Osteocyte (in vitro differentiated cells): ENCODE results near the gene SDC3. TPM values are rescaled to one million over a fixed set of nuclear protein-coding genes. Genes with fewer than 3 reads are reported as not detected.

Experiments
- DNase-seq: peaks from one replicate; pipeline ENCODE4 v3.0.0; 2021; ENCODE audit warnings: mixed read lengths; ENCODE audit not compliant: unreplicated experiment; ENCODE audit errors: extremely low spot score
- H3K27ac Mint-ChIP-seq: one replicate; pipeline ENCODE4 v1.8.0; 2021; ENCODE audit warnings: mild to moderate bottlenecking, mixed read lengths; ENCODE audit not compliant: unreplicated experiment
- H3K27me3 Mint-ChIP-seq: one replicate; pipeline ENCODE4 v1.8.0; 2021; ENCODE audit warnings: mixed read lengths; ENCODE audit not compliant: unreplicated experiment
- H3K36me3 Mint-ChIP-seq: one replicate; pipeline ENCODE4 v1.8.0; 2021; ENCODE audit warnings: mixed read lengths; ENCODE audit not compliant: unreplicated experiment
- H3K4me1 Mint-ChIP-seq: one replicate; pipeline ENCODE4 v1.8.0; 2021; ENCODE audit warnings: mixed read lengths; ENCODE audit not compliant: unreplicated experiment
- H3K4me3 Mint-ChIP-seq: one replicate; pipeline ENCODE4 v1.8.0; 2021; ENCODE audit warnings: mild to moderate bottlenecking, moderate library complexity, mixed read lengths; ENCODE audit not compliant: unreplicated experiment
- H3K9me3 Mint-ChIP-seq: one replicate; pipeline ENCODE4 v1.8.0; 2021; ENCODE audit warnings: mixed read lengths; ENCODE audit not compliant: unreplicated experiment
- CTCF ChIP-seq: fragments of 200-600 bp; sonication (generic); IDR thresholded peaks from 2 replicates; pipeline ENCODE4 v1.5.0; 2021; ENCODE audit warnings: antibody characterized with exemption, mild to moderate bottlenecking, moderate library complexity
- total RNA-seq: library from RNA; stranded (reverse); gene quantifications from 2 replicates; pipeline ENCODE4 v1.2.1, GENCODE V29; 2021

Gene SDC3
- total RNA-seq, 1 donor from 2014 or later: 54.4 TPM

- DNase-seq: no peak
- TF ChIP-seq CTCF: no peak
- H3K36me3 Mint-ChIP-seq: no peaks in the 10 kb centered on the region
- H3K4me1 Mint-ChIP-seq: peaks cover 45% of the 10 kb centered on the region
- H3K27me3 Mint-ChIP-seq: no peaks in the 10 kb centered on the region
- no peaks in the 10 kb centered on the region for H3K9me3 Mint-ChIP-seq
- H3K4me3 Mint-ChIP-seq: no peak overlapping the region
- no peak overlapping the region for H3K27ac Mint-ChIP-seq
Observed at GRCh38 chr1:30908316-30908695, 252 bp downstream of the SDC3 start.

GRCh38 chr1:30907481-30908315 is 860 bp downstream of the SDC3 start:
- no peak for DNase-seq
- H3K27me3 Mint-ChIP-seq: no peaks in the 10 kb centered on the region
- H3K9me3 Mint-ChIP-seq: no peaks in the 10 kb centered on the region
- peak overlapping the region; percentile 44 for H3K27ac Mint-ChIP-seq
- H3K4me1 Mint-ChIP-seq: peaks cover 51% of the 10 kb centered on the region
- no peak for TF ChIP-seq CTCF
- H3K36me3 Mint-ChIP-seq: no peaks in the 10 kb centered on the region
- peak overlapping the region; percentile 79 for H3K4me3 Mint-ChIP-seq

GRCh38 chr1:30906631-30907441 is 1.7 kb downstream of the SDC3 start:
- Mint-ChIP-seq H3K27ac (no peak overlapping the region), H3K4me3 (peak overlapping the region; percentile 79), H3K27me3 (no peaks in the 10 kb centered on the region), H3K36me3 (no peaks in the 10 kb centered on the region), H3K9me3 (no peaks in the 10 kb centered on the region), H3K4me1 (peaks cover 59% of the 10 kb centered on the region)
- DNase-seq: no peak
- TF ChIP-seq CTCF: no peak

- Mint-ChIP-seq H3K27ac (no peak overlapping the region), H3K27me3 (no peaks in the 10 kb centered on the region), H3K9me3 (no peaks in the 10 kb centered on the region), H3K4me1 (peaks cover 60% of the 10 kb centered on the region), H3K36me3 (no peaks in the 10 kb centered on the region), H3K4me3 (no peak overlapping the region)
- DNase-seq: no peak
- no peak for TF ChIP-seq CTCF
Observed at GRCh38 chr1:30905916-30906620, 2.5 kb downstream of the SDC3 start.
